ENCODE results near the gene RGPD8. TPM values are rescaled to one million over a fixed set of nuclear protein-coding genes. Genes with fewer than 3 reads are reported as not detected.

The RGPD8 gene
- total RNA-seq, 6 donors from 2014 or later, result 9.2 to 59.7 (median 20.4) TPM

DNA sequence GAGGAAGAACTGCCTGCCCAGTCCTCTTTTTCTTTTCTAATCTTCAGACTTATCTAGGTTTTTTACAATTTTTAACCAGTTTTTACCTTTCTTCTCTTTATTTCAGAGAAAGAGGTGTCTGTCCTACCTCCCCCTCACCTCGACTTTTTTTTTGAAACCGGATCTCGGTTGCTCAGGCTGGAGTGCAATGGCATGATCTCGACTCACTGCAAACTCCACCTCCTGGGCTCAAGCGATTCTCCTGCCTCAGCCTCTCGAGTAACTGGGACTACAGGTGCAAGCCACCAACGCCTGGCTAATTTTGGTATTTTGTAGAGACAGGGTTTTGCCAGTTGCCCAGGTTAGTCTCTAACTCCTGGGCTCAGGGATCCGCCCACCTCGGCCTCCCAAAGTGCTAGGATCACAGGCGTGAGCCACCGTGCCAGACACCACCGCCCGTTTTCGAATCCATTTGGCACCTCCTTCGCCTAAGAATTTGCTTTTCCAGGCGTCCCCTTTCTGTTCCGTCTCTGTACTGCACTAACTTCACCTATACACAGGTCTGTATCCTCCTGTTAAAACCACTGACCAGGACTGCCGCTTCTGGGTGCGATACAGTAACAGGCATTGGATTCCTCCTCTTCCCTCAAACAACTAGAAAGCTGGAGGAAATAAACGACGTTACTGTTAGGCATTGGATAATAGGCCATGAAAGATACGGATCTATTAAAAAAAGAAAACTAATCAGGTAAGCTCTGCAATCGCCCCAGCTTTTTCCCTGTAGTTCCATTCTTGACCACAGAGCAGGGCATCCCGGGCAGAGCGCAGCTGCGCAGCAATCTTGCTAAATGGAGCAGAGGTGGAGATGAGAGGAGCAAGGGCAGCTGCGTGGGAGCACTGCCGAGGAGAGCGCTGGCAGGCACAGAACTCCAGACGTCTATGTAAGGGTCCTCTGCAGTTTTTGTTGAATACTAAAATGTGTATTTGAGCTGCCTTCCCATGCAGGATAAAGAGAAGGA is 88.1 kb downstream of the RGPD8 start:
- no peaks in the 10 kb centered on the region for H3K9me3 ChIP-seq
- H3K4me1 ChIP-seq, result no peaks in the 10 kb centered on the region
- DNase-seq (peak in 1 of 2 donors; percentile 18), ATAC-seq (ENCODE audit: low FRiP score in 2 of 2) (no peak)
- 94 to 95% methylated on average over 25 to 30 of the region's 30 CpGs for WGBS, 2 donors
- no peak overlapping the region for H3K27ac ChIP-seq
- H3K27me3 ChIP-seq, result no peaks in the 10 kb centered on the region
- no peaks in the 10 kb centered on the region for H3K36me3 ChIP-seq
- H3K4me3 ChIP-seq, result no peak overlapping the region
- no peak for TF ChIP-seq POLR2AphosphoS5 (IDR thresholded peaks at IDR 0.05)
- no peak for TF ChIP-seq CTCF (IDR thresholded peaks at IDR 0.05)
- no peak for TF ChIP-seq POLR2A (IDR thresholded peaks at IDR 0.05)
- no peak for TF ChIP-seq EP300 (IDR thresholded peaks at IDR 0.05)

DNA sequence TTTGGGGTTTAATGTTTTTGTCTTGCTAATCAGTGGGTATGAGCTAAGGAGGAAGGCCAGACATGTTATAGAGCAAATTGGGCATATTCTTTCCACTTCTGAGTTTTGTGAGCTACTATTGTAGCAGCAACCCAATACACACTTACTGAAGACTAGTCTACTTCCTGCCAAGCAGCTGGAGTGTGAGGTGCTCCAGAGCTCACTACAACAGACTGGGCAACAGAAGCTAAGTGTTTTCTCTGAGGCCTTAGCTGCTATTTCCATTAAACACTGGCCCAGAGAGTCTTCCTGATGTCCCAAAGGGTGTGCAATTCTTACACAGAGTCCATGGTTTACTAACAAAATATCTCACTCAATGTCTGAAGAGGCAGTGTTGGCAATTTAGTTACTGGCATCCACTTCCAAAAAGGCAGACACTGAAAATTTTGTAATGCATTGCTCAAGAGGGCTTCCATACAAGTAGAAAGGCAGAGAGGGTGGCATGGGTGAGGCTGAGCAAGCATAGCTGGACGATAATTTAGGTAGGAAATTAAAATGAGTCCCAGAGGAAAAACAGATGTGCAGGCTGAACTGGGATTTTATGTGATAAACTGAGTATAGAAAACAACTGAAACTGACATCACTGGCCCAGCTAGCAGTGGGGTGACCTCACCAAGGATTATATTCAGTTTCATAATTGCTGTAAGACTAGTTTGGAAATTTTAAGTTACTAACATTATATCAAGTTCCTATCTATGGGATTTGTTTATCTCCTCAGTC is 89.4 kb downstream of the RGPD8 start:
- no peaks in the 10 kb centered on the region for H3K27me3 ChIP-seq
- H3K4me3 ChIP-seq, result no peak overlapping the region
- TF ChIP-seq EP300 (IDR thresholded peaks at IDR 0.05) (no peak), POLR2AphosphoS5 (IDR thresholded peaks at IDR 0.05) (no peak), POLR2A (IDR thresholded peaks at IDR 0.05) (no peak), CTCF (IDR thresholded peaks at IDR 0.05) (no peak)
- no peaks in the 10 kb centered on the region for H3K4me1 ChIP-seq
- no peaks in the 10 kb centered on the region for H3K36me3 ChIP-seq
- H3K9me3 ChIP-seq, result no peaks in the 10 kb centered on the region
- peak in 1 of 2 donors; percentile 78 for ATAC-seq (ENCODE audit: low FRiP score in 2 of 2)
- DNase-seq, result no peak
- no peak overlapping the region for H3K27ac ChIP-seq
- 50 to 61% methylated on average over 1 of the region's 1 CpG for WGBS, 2 donors

GRCh38 chr2:112342067-112342550 is 91.3 kb downstream of the RGPD8 start:
- Histone ChIP-seq H3K9me3 (no peaks in the 10 kb centered on the region), H3K36me3 (no peaks in the 10 kb centered on the region), H3K27me3 (no peaks in the 10 kb centered on the region), H3K4me1 (no peaks in the 10 kb centered on the region), H3K27ac (no peak overlapping the region), H3K4me3 (no peak overlapping the region)
- ATAC-seq (ENCODE audit: low FRiP score in 2 of 2) (no peak), DNase-seq (no peak)
- WGBS, 2 donors, result 78 to 89% methylated on average over 2 of the region's 2 CpGs
- TF ChIP-seq EP300 (IDR thresholded peaks at IDR 0.05) (no peak), POLR2A (IDR thresholded peaks at IDR 0.05) (no peak), CTCF (IDR thresholded peaks at IDR 0.05) (no peak), POLR2AphosphoS5 (IDR thresholded peaks at IDR 0.05) (no peak)

GRCh38 chr2:112340475-112341267 is 92.8 kb downstream of the RGPD8 start:
- WGBS, 2 donors, result 87 to 88% methylated on average over 9 of the region's 9 CpGs
- no peak overlapping the region for H3K4me3 ChIP-seq
- DNase-seq (no peak), ATAC-seq (ENCODE audit: low FRiP score in 2 of 2) (no peak)
- no peak overlapping the region for H3K27ac ChIP-seq
- TF ChIP-seq CTCF (IDR thresholded peaks at IDR 0.05) (no peak), EP300 (IDR thresholded peaks at IDR 0.05) (no peak), POLR2A (IDR thresholded peaks at IDR 0.05) (no peak), POLR2AphosphoS5 (IDR thresholded peaks at IDR 0.05) (no peak)
- no peaks in the 10 kb centered on the region for H3K4me1 ChIP-seq
- H3K36me3 ChIP-seq, result no peaks in the 10 kb centered on the region
- H3K27me3 ChIP-seq, result no peaks in the 10 kb centered on the region
- no peaks in the 10 kb centered on the region for H3K9me3 ChIP-seq

All from upper lobe of left lung (tissue), 6 donors.